Brain pericyte (primary cell): Measurements from ENCODE around the gene CDH15.
"Not testable (repeated sequence)": the region's sequence is repeated elsewhere in the genome, so short reads cannot be mapped to it uniquely, and the experiment has no call there.

Experiments
- DNase-seq: peaks from one replicate; pipeline ENCODE4 v3.0.0-alpha.2; 2012; ENCODE audit warnings: low read depth, low spot score

Gene CDH15

GRCh38 chr16:89172171-89172527, 601 bp downstream of the CDH15 start:
- DNase-seq: no peak

GRCh38 chr16:89172528-89173173, 1.1 kb downstream of the CDH15 start:
- DNase-seq: no peak

- DNase-seq: no peak
Measured at GRCh38 chr16:89173174-89173921, 1.8 kb downstream of the CDH15 start.

GRCh38 chr16:89174055-89174827, 2.7 kb downstream of the CDH15 start:
- DNase-seq: no peak

DNA sequence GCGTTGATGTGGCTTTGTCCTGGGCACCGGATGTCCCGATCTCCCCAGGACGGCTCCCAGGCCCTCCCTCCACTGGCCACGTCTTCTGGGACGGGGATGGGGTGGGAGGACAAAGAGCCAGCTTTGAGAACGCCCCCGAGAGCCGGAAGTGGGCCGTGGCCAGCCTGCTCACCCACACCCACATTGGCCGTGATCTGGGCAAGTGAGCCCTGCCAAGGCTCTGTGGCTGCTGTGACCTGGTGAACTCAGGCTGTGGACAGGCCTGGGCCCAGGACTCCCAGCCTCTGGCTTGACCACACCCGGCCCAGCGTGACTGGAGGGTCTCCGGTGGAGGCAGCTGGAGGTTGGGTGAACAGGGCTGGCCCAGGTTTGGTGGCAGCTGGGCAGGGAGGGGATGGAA, 3.3 kb downstream of the CDH15 start:
- no peak for DNase-seq

DNA sequence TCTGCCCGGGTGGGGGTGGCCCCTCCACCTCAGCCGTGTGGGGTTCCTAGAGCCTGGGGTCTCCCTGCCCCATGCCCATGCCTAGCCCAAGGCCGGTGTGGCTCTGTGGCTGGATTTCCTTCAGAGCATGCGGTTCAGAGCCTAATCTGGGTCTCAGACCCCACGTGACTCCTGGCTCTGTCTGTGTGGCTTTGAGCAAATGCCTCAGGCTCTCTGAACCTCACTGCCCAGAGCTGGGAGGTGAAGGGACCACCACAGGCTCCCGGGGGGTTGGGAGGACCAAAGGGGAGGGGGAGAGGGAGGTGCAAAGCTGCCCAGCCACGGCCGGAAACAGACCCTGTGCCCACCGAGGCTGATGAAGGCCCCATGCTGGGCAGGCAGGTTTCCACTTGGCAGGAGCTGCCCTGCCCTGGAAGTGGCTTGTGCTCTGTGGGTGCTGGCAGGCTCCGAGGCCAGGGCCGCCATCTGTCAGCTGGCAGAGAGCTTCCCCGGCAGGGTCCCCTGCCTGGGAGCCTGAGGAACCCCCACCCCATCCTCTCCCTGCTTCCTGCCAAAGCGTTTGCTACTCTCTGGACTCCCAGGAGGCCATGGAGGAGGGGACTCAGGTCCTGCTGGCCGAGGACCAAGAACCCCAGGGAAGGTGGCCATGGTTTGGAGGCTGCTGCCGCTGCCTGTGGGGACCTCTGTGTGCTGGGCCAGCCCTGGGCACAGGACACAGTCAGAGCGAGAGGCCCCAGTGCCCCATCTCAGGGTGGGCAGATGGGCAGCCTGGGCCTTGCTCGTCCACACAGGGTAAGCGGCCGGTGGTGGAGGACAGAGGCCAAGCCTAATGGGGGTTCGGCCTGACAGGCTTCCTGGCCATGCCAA, 4.0 kb downstream of the CDH15 start:
- DNase-seq: no peak

GRCh38 chr16:89176147-89176690, 4.7 kb downstream of the CDH15 start:
- no peak for DNase-seq

DNA sequence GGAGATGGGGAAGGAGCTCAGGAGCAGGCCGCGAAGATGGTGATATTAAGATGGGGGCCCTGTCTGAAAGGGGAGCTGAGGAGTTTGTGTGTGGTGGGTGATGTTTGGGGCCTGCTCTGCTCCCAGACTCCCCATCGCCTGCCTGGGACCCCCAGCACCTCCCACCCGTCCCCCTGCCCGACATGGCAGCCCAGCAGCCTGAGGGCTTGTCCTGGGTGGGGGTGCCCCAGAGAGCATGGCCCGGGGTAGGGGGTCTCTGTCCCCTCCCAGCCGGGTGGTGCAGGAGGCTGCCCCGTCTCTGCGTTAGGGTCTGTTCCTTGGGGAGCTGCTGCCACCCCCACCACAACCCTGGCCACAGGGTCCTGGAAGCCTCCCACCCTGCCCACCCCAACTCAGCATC, 5.2 kb downstream of the CDH15 start:
- no peak for DNase-seq

DNA sequence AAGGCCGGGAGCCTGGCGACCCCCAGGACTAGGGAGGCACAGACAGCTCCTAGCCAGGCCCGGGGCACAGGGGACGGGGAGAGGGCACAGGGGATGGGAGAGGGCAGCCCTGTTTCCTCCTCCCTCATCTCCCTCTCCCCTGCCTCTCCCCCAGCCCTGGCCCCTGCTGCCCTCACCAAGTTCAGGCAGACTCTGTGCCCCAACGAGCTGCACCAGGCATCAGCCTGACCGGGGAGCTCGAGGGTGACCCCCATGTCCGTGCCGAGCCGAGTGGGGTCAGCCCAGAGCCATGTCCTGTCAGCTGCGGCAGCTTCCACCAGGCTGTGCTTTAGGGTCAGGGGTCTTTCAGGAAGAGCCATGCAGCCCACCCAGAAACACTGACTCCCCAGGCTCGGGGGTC, 6.0 kb downstream of the CDH15 start:
- DNase-seq: no peak

DNA sequence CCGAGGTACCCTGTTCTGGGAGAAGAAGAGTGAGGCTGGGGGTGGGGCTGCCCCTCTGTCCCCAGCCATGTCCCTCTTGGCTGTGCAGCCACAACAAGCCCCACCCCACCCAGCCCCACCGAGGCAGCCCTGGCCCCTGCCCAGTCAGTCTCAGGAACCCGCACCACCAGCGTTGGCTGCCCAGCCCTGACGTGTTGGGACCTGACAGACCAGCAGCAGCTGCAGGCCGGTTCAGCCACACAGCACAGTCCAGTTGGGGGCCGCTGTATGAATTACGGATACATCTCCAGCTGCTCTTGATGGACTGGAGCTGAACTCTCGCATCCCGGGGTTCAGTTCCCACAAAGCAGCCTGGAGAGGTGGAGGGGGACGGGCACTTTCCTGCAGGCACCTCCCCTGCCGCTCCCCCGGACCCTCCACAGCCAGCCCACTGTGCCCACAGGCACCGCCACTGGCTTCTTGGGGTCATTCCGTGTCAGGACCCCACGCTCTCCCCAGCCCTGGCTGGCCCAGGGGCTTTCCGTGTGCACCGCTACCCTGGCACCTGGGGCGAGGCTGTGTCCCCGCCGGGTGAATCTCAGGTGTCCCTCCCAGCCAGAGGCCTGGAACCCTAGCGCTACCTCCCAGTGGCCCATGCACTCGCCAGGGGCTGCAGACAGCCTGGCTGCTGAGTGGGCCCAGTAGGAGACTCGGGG, 7.1 kb downstream of the CDH15 start:
- no peak for DNase-seq

DNA sequence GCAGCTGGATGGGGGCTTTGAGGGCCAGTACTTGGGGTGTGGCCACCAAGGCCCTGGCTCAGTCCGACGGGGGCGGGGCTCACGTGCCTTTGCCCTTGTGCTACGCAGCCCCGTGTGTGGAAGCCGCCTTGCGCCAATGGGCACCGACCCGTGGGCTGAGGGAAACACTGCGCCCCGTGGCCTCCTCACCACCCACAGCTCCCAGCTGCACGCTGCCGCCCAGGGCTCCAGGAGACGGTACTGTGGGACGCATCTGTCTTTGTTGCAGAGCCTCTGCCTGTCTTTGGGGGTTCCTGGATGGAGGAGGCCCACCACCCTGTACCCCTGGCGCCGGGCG, 7.6 kb downstream of the CDH15 start:
- DNase-seq: no peak

- no peak for DNase-seq
Measured at GRCh38 chr16:89179656-89180315, 8.2 kb downstream of the CDH15 start.

- no peak for DNase-seq
Measured at GRCh38 chr16:89183463-89183862, 11.9 kb downstream of the CDH15 start.

DNA sequence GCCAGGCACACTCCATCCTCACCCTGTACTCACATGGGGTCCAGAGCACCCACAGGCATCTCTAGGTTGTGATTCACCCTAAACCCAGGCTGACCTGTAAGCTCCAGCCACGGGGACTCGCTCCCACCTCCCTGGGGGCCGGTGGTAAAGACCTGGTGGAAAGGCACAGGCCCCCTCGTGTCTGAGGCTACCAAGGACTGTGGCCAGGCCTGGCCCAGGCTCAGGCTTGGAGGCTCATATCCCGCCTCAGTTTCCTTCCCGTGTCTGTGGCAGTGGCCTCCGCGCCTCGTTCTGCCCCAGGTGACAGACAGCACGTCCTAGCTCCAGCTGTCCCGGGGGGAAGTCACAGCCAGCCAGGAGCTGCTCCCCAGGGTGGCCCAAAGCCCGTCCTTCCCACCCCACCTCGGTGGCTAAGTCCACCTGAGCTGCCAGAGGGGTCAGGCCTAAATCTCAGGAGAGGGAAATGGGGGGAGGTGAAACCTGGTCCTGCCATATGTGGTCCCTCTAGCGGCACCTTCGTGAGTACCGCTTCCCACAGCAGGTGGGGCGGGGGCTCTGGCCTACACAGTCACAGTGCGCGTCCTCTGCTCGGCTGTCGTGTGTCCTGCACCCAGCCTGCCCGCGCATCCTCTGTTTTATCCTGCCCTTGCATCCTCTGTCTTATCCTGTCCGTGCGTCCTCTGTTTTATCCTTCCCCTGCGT, 12.6 kb downstream of the CDH15 start:
- DNase-seq: no peak

DNA sequence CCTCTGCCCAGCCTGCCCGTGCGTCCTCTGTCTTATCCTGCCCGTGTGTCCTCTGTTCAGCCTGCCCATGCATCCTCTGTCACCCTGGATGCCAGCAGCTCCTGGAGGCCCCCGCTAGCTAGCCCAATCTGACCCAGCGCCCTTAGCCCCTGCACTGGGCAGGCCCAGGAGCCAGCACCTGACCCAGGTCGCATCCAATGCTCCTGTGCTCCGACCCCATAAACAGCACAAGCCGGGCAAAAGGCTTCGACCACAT, 13.1 kb downstream of the CDH15 start:
- no peak for DNase-seq

GRCh38 chr16:89184933-89185794, 13.6 kb downstream of the CDH15 start:
- no peak for DNase-seq

DNA sequence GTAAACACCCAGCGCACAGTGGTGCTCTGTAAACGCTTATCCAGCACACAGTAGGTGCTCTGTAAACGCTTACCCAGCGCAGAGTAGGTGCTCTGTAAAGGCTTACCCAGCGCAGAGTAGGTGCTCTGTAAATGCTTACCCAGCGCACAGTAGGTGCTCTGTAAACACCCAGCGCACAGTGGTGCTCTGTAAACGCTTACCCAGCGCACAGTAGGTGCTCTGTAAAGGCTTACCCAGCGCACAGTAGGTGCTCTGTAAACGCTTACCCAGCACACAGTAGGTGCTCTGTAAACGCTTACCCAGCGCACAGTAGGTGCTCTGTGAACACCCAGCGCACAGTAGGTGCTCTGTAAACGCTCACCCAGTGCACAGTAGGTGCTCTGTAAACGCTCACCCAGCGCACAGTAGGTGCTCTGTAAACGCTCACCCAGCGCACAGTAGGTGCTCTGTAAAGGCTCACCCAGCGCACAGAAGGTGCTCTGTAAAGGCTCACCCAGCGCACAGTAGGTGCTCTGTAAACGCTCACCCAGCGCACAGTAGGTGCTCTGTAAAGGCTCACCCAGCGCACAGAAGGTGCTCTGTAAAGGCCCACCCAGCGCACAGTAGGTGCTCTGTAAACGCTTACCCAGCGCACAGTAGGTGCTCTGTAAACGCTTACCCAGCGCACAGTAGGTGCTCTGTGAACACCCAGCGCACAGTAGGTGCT, 14.5 kb downstream of the CDH15 start:
- not testable (repeated sequence) for DNase-seq

DNA sequence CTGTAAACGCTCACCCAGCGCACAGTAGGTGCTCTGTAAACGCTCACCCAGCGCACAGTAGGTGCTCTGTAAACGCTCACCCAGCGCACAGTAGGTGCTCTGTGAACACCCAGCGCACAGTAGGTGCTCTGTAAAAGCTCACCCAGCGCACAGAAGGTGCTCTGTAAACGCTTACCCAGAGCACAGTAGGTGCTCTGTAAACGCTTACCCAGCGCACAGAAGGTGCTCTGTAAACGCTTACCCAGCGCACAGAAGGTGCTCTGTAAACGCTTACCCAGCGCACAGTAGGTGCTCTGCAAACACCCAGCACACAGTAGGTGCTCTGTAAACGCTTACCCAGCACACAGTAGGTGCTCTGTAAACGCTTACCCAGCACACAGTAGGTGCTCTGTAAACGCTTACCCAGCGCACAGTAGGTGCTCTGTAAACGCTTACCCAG, 15.1 kb downstream of the CDH15 start:
- DNase-seq: not testable (repeated sequence)
